ENCODE data around the gene APOBEC3H. TPM values are rescaled to one million over a fixed set of nuclear protein-coding genes. Genes with fewer than 3 reads are reported as not detected.

The APOBEC3H gene
- total and polyA plus RNA-seq, 2 experiments from 2014 or later, result not detected

- no peak for TF ChIP-seq ZNF462 (CRISPR knock-in tag; IDR thresholded peaks at IDR 0.05)
Observed at GRCh38 chr22:39139933-39140332, 42.9 kb downstream of the APOBEC3H start (continued).

- Histone ChIP-seq H3K9me2 (ENCODE audit: insufficient read depth) (no peaks in the 10 kb centered on the region), H3K4me3 (no peak overlapping the region), H3K79me2 (replicated peaks; ENCODE audit: insufficient read depth) (no peaks in the 10 kb centered on the region), H3F3A (replicated peaks; ENCODE audit: low read depth) (peaks cover 20% of the 10 kb centered on the region), H3K27ac (ENCODE audit: low read depth) (no peak overlapping the region), H3K4me1 (ENCODE audit: insufficient read depth) (peaks cover 18% of the 10 kb centered on the region), H2AFZ (no peak overlapping the region), H3K27me3 (ENCODE audit: insufficient read depth) (0 out of 2 replicates have a peak, but pooled peaks cover 3% of the 10 kb centered on the region), H3K4me2 (no peak overlapping the region), H4K20me1 (replicated peaks; ENCODE audit: insufficient read depth) (no peaks in the 10 kb centered on the region), H3K36me3 (ENCODE audit: insufficient read depth) (no peaks in the 10 kb centered on the region)
- Mint-ChIP-seq H3K9me3 (no peaks in the 10 kb centered on the region), H3K27ac (no peak overlapping the region), H3K27me3 (ENCODE audit: insufficient read depth, low read depth, poor library complexity) (peaks cover 10% of the 10 kb centered on the region), H3K4me1 (peaks cover 18% of the 10 kb centered on the region), H3K4me3 (no peak overlapping the region), H3K36me3 (ENCODE audit: low read depth) (no peaks in the 10 kb centered on the region)
- DNase-seq (ENCODE audit: low spot score) (no peak), ATAC-seq (no peak)
- TF ChIP-seq ZNF462 (CRISPR knock-in tag; IDR thresholded peaks at IDR 0.05) (no peak), POLR2AphosphoS5 (IDR thresholded peaks at IDR 0.05; ENCODE audit: low read depth) (no peak), ETS1 (IDR thresholded peaks at IDR 0.05) (no peak), STAT1 (IDR thresholded peaks at IDR 0.05; ENCODE audit: unreplicated experiment) (no peak), CTCF (conservative IDR thresholded peaks at IDR 0.05; ENCODE audit: low read depth in 2 of 2) (no peak), CREB1 (CRISPR knock-in tag; IDR thresholded peaks at IDR 0.05; ENCODE audit: low read depth) (no peak)
Observed at GRCh38 chr22:39142088-39142680, 45.1 kb downstream of the APOBEC3H start.
